WTC11 (cell line): ENCODE data around the gene NKAIN2. TPM values are rescaled to one million over a fixed set of nuclear protein-coding genes. Genes with fewer than 3 reads are reported as not detected.

Source experiments
- ATAC-seq: fragments of 200-7000 bp; cut with Tn5 transposase; 2 replicates; pipeline ENCODE4 v1.10.0; 2021; ENCODE audit warnings: mild to moderate bottlenecking, moderate library complexity
- CTCF ChIA-PET: fragments of 300-600 bp; sonication (Branson Sonifier 250); formaldehyde crosslinking; loops from one replicate; lab custom pipeline; 2021; ENCODE audit warnings: antibody characterized with exemption; lab: Charles Lee
- POLR2A ChIA-PET: fragments of 350-600 bp; sonication (Branson Sonifier 250); formaldehyde crosslinking; loops from one replicate; lab custom pipeline; 2021; ENCODE audit warnings: antibody characterized with exemption; lab: Charles Lee
- DNase-seq: peaks from one replicate; pipeline ENCODE4 v3.0.0; 2021; ENCODE audit warnings: low spot score
- H3K27ac Mint-ChIP-seq: 2 replicates; pipeline ENCODE4 v1.8.0; 2021; ENCODE audit warnings: mixed read lengths
- H3K27me3 Mint-ChIP-seq: 2 replicates; pipeline ENCODE4 v1.8.0; 2021; ENCODE audit warnings: low read depth, mild to moderate bottlenecking, moderate library complexity, mixed read lengths
- H3K36me3 Mint-ChIP-seq: 2 replicates; pipeline ENCODE4 v1.8.0; 2021; ENCODE audit warnings: mixed read lengths
- H3K4me1 Mint-ChIP-seq: 2 replicates; pipeline ENCODE4 v1.8.0; 2022; ENCODE audit warnings: mixed read lengths
- H3K4me3 Mint-ChIP-seq: 2 replicates; pipeline ENCODE4 v1.8.0; 2021; ENCODE audit warnings: mild to moderate bottlenecking, moderate library complexity, mixed read lengths
- H3K9me3 Mint-ChIP-seq: 2 replicates; pipeline ENCODE4 v1.8.0; 2021; ENCODE audit warnings: mixed read lengths
- AR ChIP-seq: fragments of 250-450 bp; sonication (Bioruptor Pico); IDR thresholded peaks from 2 replicates; pipeline ENCODE4 v1.9.0; 2021; ENCODE audit warnings: mild to moderate bottlenecking
- ARID4B ChIP-seq: sonication (generic); formaldehyde crosslinking; IDR thresholded peaks from 2 replicates; pipeline ENCODE4 v1.8.0; 2023; ENCODE audit warnings: missing genetic modification reagents, mild to moderate bottlenecking, borderline replicate concordance
- CREM ChIP-seq: sonication (generic); formaldehyde crosslinking; IDR thresholded peaks from 2 replicates; pipeline ENCODE4 v1.8.1; 2022; ENCODE audit warnings: mild to moderate bottlenecking, missing genetic modification reagents, moderate library complexity
- CTCF ChIP-seq: fragments of 200-600 bp; IDR thresholded peaks from 2 replicates; pipeline ENCODE4 v1.8.0; 2022; ENCODE audit warnings: antibody characterized with exemption
- ERG ChIP-seq: fragments of 250-450 bp; sonication (Bioruptor Pico); IDR thresholded peaks from 2 replicates; pipeline ENCODE4 v1.8.0; 2021; ENCODE audit warnings: mild to moderate bottlenecking
- FOXP1 ChIP-seq: sonication (generic); formaldehyde crosslinking; IDR thresholded peaks from 2 replicates; pipeline ENCODE4 v1.8.0; 2022; ENCODE audit warnings: missing genetic modification reagents, mild to moderate bottlenecking, moderate library complexity, borderline replicate concordance
- HMGXB4 ChIP-seq: sonication (generic); formaldehyde crosslinking; IDR thresholded peaks from 2 replicates; pipeline ENCODE4 v1.8.1; 2023; ENCODE audit warnings: mild to moderate bottlenecking, moderate library complexity, missing genetic modification reagents
- IRF2 ChIP-seq: sonication (generic); formaldehyde crosslinking; IDR thresholded peaks from 2 replicates; pipeline ENCODE4 v1.8.0; 2022; ENCODE audit warnings: low read depth, missing genetic modification reagents, borderline replicate concordance
- JUN ChIP-seq: sonication (generic); formaldehyde crosslinking; IDR thresholded peaks from 2 replicates; pipeline ENCODE4 v1.8.0; 2023; ENCODE audit warnings: mild to moderate bottlenecking, missing genetic modification reagents
- MYBL2 ChIP-seq: sonication (generic); formaldehyde crosslinking; IDR thresholded peaks from 2 replicates; pipeline ENCODE4 v1.8.1; 2023; ENCODE audit warnings: mild to moderate bottlenecking, moderate library complexity, missing genetic modification reagents
- PRRX2 ChIP-seq: fragments of 250-450 bp; sonication (Bioruptor Pico); IDR thresholded peaks from 2 replicates; pipeline ENCODE4 v1.8.0; 2021; ENCODE audit warnings: mild to moderate bottlenecking
- SP1 ChIP-seq: sonication (generic); formaldehyde crosslinking; conservative IDR thresholded peaks from 2 replicates; pipeline ENCODE4 v1.8.1; 2022; ENCODE audit warnings: missing genetic modification reagents
- TCF7 ChIP-seq: sonication (generic); formaldehyde crosslinking; IDR thresholded peaks from 2 replicates; pipeline ENCODE4 v1.8.0; 2022; ENCODE audit warnings: mild to moderate bottlenecking, low read depth, missing genetic modification reagents, moderate library complexity
- ZNF121 ChIP-seq: sonication (generic); formaldehyde crosslinking; IDR thresholded peaks from 2 replicates; pipeline ENCODE4 v1.8.0; 2023; ENCODE audit warnings: missing genetic modification reagents
- ZNF396 ChIP-seq: fragments of 250-450 bp; sonication (Bioruptor Pico); IDR thresholded peaks from 2 replicates; pipeline ENCODE4 v1.8.0; 2021; ENCODE audit warnings: mild to moderate bottlenecking, moderate library complexity, borderline replicate concordance
- total RNA-seq: library from RNA; stranded (reverse); gene quantifications from 3 replicates; pipeline ENCODE4 v1.2.3, GENCODE V29; 2021
- TF ChIP-seq, protein P1 (sequence below): sonication (generic); formaldehyde crosslinking; IDR thresholded peaks from 2 replicates; pipeline ENCODE4 v1.8.0; 2022; ENCODE audit warnings: mild to moderate bottlenecking, missing genetic modification reagents
- TF ChIP-seq, protein P2 (sequence below): sonication (generic); formaldehyde crosslinking; IDR thresholded peaks from 2 replicates; pipeline ENCODE4 v1.8.1; 2022; ENCODE audit warnings: mild to moderate bottlenecking, missing genetic modification reagents, moderate library complexity, borderline replicate concordance
- TF ChIP-seq, protein P3 (sequence below): sonication (generic); formaldehyde crosslinking; IDR thresholded peaks from 2 replicates; pipeline ENCODE4 v1.8.1; 2022; ENCODE audit warnings: mild to moderate bottlenecking, moderate library complexity, missing genetic modification reagents

The NKAIN2 gene
- total RNA-seq, 1 experiment from 2014 or later = 0.33 TPM

DNA sequence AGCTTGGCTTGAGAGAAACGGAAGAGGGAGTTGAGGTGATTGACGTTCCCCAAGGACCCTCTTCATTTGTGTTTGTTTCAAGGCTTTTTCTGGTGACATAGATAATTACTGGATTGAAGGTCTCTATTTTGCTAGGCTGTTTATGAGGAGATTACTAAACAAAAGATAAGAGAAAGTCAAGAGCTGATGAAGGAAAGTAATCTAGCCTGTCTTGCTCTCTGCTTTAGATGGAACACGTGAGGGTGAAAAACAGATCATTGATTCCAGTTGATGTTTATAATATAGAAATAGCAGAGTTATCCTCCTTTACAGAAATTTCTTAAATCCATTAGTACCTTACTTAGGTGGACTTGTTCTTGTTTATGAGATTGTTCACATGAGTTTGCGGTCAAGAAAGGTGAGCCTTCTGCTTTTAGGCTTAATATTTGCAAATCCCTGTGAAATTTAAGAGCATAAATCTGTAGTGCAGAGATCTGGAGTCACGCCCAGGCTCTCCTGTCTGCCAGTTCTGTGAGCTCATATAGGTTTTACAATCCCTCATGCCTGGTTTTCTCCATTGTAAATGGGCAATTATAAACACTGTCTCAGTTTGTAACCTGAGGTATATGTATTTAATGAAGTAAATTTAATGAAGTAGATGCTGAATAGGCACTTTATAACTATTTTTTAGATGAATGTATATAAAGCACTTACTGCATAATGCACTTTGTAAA, 272.8 kb downstream of the NKAIN2 start:
- Mint-ChIP-seq H3K9me3 (no peaks in the 10 kb centered on the region), H3K4me1 (peaks cover 17% of the 10 kb centered on the region), H3K27ac (no peak overlapping the region), H3K27me3 (no peaks in the 10 kb centered on the region), H3K4me3 (no peak overlapping the region), H3K36me3 (no peaks in the 10 kb centered on the region)
- no peak for TF ChIP-seq SP1 (CRISPR knock-in tag)
- TF ChIP-seq PRRX2 = no peak
- TF ChIP-seq TCF7 (CRISPR knock-in tag) = no peak
- no peak for TF ChIP-seq ZNF396
- TF ChIP-seq HMGXB4 (CRISPR knock-in tag) = no peak
- no peak for TF ChIP-seq CTCF
- TF ChIP-seq, protein P1, sequence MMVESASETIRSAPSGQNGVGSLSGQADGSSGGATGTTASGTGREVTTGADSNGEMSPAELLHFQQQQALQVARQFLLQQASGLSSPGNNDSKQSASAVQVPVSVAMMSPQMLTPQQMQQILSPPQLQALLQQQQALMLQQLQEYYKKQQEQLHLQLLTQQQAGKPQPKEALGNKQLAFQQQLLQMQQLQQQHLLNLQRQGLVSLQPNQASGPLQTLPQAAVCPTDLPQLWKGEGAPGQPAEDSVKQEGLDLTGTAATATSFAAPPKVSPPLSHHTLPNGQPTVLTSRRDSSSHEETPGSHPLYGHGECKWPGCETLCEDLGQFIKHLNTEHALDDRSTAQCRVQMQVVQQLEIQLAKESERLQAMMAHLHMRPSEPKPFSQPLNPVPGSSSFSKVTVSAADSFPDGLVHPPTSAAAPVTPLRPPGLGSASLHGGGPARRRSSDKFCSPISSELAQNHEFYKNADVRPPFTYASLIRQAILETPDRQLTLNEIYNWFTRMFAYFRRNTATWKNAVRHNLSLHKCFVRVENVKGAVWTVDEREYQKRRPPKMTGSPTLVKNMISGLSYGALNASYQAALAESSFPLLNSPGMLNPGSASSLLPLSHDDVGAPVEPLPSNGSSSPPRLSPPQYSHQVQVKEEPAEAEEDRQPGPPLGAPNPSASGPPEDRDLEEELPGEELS (CRISPR knock-in tag) = no peak
- no peak for TF ChIP-seq IRF2
- no peak for TF ChIP-seq AR
- TF ChIP-seq ERG (CRISPR knock-in tag) = no peak
- TF ChIP-seq CREM (CRISPR knock-in tag) = no peak
- TF ChIP-seq, protein P2, sequence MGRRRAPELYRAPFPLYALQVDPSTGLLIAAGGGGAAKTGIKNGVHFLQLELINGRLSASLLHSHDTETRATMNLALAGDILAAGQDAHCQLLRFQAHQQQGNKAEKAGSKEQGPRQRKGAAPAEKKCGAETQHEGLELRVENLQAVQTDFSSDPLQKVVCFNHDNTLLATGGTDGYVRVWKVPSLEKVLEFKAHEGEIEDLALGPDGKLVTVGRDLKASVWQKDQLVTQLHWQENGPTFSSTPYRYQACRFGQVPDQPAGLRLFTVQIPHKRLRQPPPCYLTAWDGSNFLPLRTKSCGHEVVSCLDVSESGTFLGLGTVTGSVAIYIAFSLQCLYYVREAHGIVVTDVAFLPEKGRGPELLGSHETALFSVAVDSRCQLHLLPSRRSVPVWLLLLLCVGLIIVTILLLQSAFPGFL (CRISPR knock-in tag) = no peak
- no peak for TF ChIP-seq ZNF121 (CRISPR knock-in tag)
- TF ChIP-seq ARID4B (CRISPR knock-in tag) = no peak
- no peak for TF ChIP-seq JUN (CRISPR knock-in tag)
- TF ChIP-seq, protein P3, sequence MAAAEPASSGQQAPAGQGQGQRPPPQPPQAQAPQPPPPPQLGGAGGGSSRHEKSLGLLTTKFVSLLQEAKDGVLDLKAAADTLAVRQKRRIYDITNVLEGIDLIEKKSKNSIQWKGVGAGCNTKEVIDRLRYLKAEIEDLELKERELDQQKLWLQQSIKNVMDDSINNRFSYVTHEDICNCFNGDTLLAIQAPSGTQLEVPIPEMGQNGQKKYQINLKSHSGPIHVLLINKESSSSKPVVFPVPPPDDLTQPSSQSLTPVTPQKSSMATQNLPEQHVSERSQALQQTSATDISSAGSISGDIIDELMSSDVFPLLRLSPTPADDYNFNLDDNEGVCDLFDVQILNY (CRISPR knock-in tag) = no peak
- no peak for TF ChIP-seq FOXP1 (CRISPR knock-in tag)
- TF ChIP-seq MYBL2 (CRISPR knock-in tag) = no peak
- ATAC-seq (no peak), DNase-seq (no peak)
- ChIA-PET CTCF (no interaction called here), POLR2A (no interaction called here)
